A549 (cell line): ENCODE data around the gene GPC1. TPM values are rescaled to one million over a fixed set of nuclear protein-coding genes. Genes with fewer than 3 reads are reported as not detected.

Experiments used
- ATAC-seq, 2 experiments: fragments of 200-7000 bp in 1 of 2; fragments of >200 bp in 1 of 2; cut with Nextera tagmentation in 1 of 2; cut with Tn5 transposase in 1 of 2; 3 replicates each; pipeline versions ENCODE4 v1.8.0 to v1.9.1; 2018 to 2020; ENCODE audit warnings: mild to moderate bottlenecking in 1 of 2, moderate library complexity in 1 of 2
- CTCF ChIA-PET: fragments of 300-600 bp; sonication (Branson Sonifier 250); formaldehyde crosslinking; extraction: SDS; loops from one replicate; lab custom pipeline; 2021; ENCODE audit warnings: antibody characterized with exemption, inconsistent platforms; lab: Yijun Ruan, JAX
- POLR2A ChIA-PET: fragments of 350-600 bp; formaldehyde crosslinking; extraction: SDS; loops from one replicate; lab custom pipeline; 2021; ENCODE audit warnings: antibody characterized with exemption, inconsistent platforms; lab: Yijun Ruan, JAX
- DNase-seq, 2 experiments: peaks; one replicate each; pipeline versions ENCODE4 v3.0.0 to v3.0.0-alpha.2; 2011 to 2016; ENCODE audit warnings: low read depth in 1 of 2, low spot score in 1 of 2
- FAIRE-seq: peaks from 2 replicates; lab custom pipeline; 2011; peaks lifted over from hg19 to GRCh38; lab: Jason Lieb, UNC
- H3K27ac ChIP-seq, 2 experiments: fragments of >200 bp; sonication (Bioruptor Twin); formaldehyde crosslinking; 3 replicates each; pipeline ENCODE4 v1.5.1; 2016 to 2017
- H3K4me1 ChIP-seq: fragments of >200 bp; sonication (Bioruptor Twin); formaldehyde crosslinking; 3 replicates; pipeline ENCODE4 v1.6.1; 2016
- H3K4me2 ChIP-seq: fragments of >200 bp; sonication (Bioruptor Twin); formaldehyde crosslinking; 3 replicates; pipeline ENCODE4 v1.6.1; 2016
- H3K4me3 ChIP-seq: fragments of >200 bp; sonication (Bioruptor Twin); formaldehyde crosslinking; 3 replicates; pipeline ENCODE4 v1.5.1; 2016
- H3K9me3 ChIP-seq: fragments of >200 bp; sonication (Bioruptor Twin); formaldehyde crosslinking; 3 replicates; pipeline ENCODE4 v1.6.1; 2016
- CBX2 ChIP-seq: fragments of 200-600 bp; sonication (generic); IDR thresholded peaks from 2 replicates; pipeline ENCODE4 v1.6.1; 2016; ENCODE audit warnings: low read depth, mild to moderate bottlenecking, borderline replicate concordance
- CHD2 ChIP-seq: fragments of 150-350 bp; IDR thresholded peaks from 2 replicates; pipeline ENCODE4 v1.6.1; 2014; ENCODE audit warnings: low read length; ENCODE audit not compliant: partially characterized antibody
- CHD4 ChIP-seq: fragments of 200-600 bp; sonication (generic); IDR thresholded peaks from 2 replicates; pipeline ENCODE4 v1.6.1; 2016; ENCODE audit warnings: antibody characterized with exemption, mild to moderate bottlenecking, borderline replicate concordance
- EHF ChIP-seq: fragments of 250-450 bp; sonication (Bioruptor Pico); IDR thresholded peaks from 2 replicates; pipeline ENCODE4 v1.5.0; 2020; ENCODE audit warnings: mild to moderate bottlenecking
- EP300 ChIP-seq, 2 experiments: fragments of >200 bp; sonication (Bioruptor Twin); formaldehyde crosslinking; IDR thresholded peaks; 2 replicates in 1 of 2; 3 replicates in 1 of 2; pipeline ENCODE4 v1.6.1; 2016 to 2017
- ESRRA ChIP-seq: fragments of 150-350 bp; IDR thresholded peaks from 2 replicates; pipeline ENCODE4 v1.6.1; 2014; ENCODE audit warnings: mild to moderate bottlenecking, low read length, borderline replicate concordance
- FOSL2 ChIP-seq, 2 experiments: fragments of 450-650 bp in 1 of 2; fragments of >200 bp in 1 of 2; sonication (Bioruptor Twin) in 1 of 2; formaldehyde crosslinking; IDR thresholded peaks; 2 replicates each; pipeline versions ENCODE4 v1.5.0 to v1.6.1; 2016 to 2020; ENCODE audit warnings: mild to moderate bottlenecking in 1 of 2, moderate library complexity in 1 of 2
- FOXS1 ChIP-seq: fragments of 250-450 bp; sonication (Bioruptor Pico); IDR thresholded peaks from 2 replicates; pipeline ENCODE4 v1.5.0; 2020; ENCODE audit warnings: mild to moderate bottlenecking, moderate library complexity
- GATA3 ChIP-seq: IDR thresholded peaks from 2 replicates; pipeline ENCODE4 v1.6.1; 2012; ENCODE audit warnings: borderline replicate concordance
- HOXA7 ChIP-seq: fragments of 250-450 bp; sonication (Bioruptor Pico); IDR thresholded peaks from 2 replicates; pipeline ENCODE4 v1.5.0; 2020; ENCODE audit warnings: mild to moderate bottlenecking, moderate library complexity
- HOXB5 ChIP-seq: fragments of 250-450 bp; sonication (Bioruptor Pico); IDR thresholded peaks from 2 replicates; pipeline ENCODE4 v1.5.0; 2020; ENCODE audit warnings: mild to moderate bottlenecking, moderate library complexity
- JUN ChIP-seq, 2 experiments: fragments of >200 bp; sonication (Bioruptor Twin); formaldehyde crosslinking; IDR thresholded peaks; 2 replicates in 1 of 2; 3 replicates in 1 of 2; pipeline ENCODE4 v1.6.1; 2016 to 2017
- MYC ChIP-seq: IDR thresholded peaks from 2 replicates; pipeline ENCODE4 v1.6.1; 2012; ENCODE audit warnings: mild to moderate bottlenecking, inconsistent platforms, low read length, improper control_type of control experiment, borderline replicate concordance
- NR3C1 ChIP-seq: fragments of >200 bp; sonication (Bioruptor Twin); formaldehyde crosslinking; IDR thresholded peaks from 3 replicates; pipeline ENCODE4 v1.6.1; 2017
- POLR2AphosphoS2 ChIP-seq: conservative IDR thresholded peaks from 2 replicates; pipeline ENCODE4 v1.6.1; 2012; ENCODE audit warnings: low read length, improper control_type of control experiment, inconsistent platforms
- RAD21 ChIP-seq, 2 experiments: fragments of >200 bp in 1 of 2; sonication (Bioruptor Twin) in 1 of 2; formaldehyde crosslinking in 1 of 2; IDR thresholded peaks in 1 of 2; conservative IDR thresholded peaks in 1 of 2; 2 replicates in 1 of 2; 3 replicates in 1 of 2; pipeline ENCODE4 v1.6.1; 2012 to 2018; ENCODE audit warnings: inconsistent platforms in 1 of 2
- RCOR1 ChIP-seq: fragments of 150-350 bp; IDR thresholded peaks from 2 replicates; pipeline ENCODE4 v1.6.1; 2014; ENCODE audit warnings: antibody characterized with exemption, low read length, low read depth
- SMC3 ChIP-seq: fragments of >200 bp; sonication (Bioruptor Twin); formaldehyde crosslinking; IDR thresholded peaks from 3 replicates; pipeline ENCODE4 v1.6.1; 2018; ENCODE audit warnings: inconsistent platforms
- TFCP2L1 ChIP-seq: fragments of 250-450 bp; sonication (Bioruptor Pico); IDR thresholded peaks from 2 replicates; pipeline ENCODE4 v1.5.0; 2021; ENCODE audit warnings: mild to moderate bottlenecking
- ZC3H11A ChIP-seq: fragments of 450-650 bp; IDR thresholded peaks from 2 replicates; pipeline ENCODE4 v1.6.1; 2014; ENCODE audit warnings: antibody characterized with exemption, mild to moderate bottlenecking
- ZSCAN20 ChIP-seq: fragments of 250-450 bp; sonication (Bioruptor Pico); IDR thresholded peaks from 2 replicates; pipeline ENCODE4 v1.8.0; 2022; ENCODE audit warnings: mild to moderate bottlenecking, moderate library complexity
- WGBS: methylation state at CpG from one replicate; pipeline ENCODE4 v1.1.6; 2017; ENCODE audit errors: missing lambda C conversion rate; 5-methylcytosine and 5-hydroxymethylcytosine counted together
- polyA plus RNA-seq, 4 experiments: library from polyadenylated mRNA; depleted of rRNA in 3 of 4; stranded (reverse); fragments of >200 nt; fragmentation: RNase III in 1 of 4; extraction: RNeasy Plus Mini Kit Qiagen cat#74134 plus additional on column Dnase treatment in 1 of 4; gene quantifications; 2 replicates in 3 of 4; 3 replicates in 1 of 4; pipeline ENCODE4 v1.2.3, GENCODE V29; 2011 to 2017
- TF ChIP-seq, protein P1 (sequence below): fragments of 450-650 bp; IDR thresholded peaks from 2 replicates; pipeline ENCODE4 v1.6.1; 2014; ENCODE audit warnings: antibody characterized with exemption
- TF ChIP-seq, protein P2 (sequence below): IDR thresholded peaks from 2 replicates; pipeline ENCODE4 v1.6.1; 2012
- TF ChIP-seq, protein P3 (sequence below): IDR thresholded peaks from 2 replicates; pipeline ENCODE4 v1.6.1; 2012; ENCODE audit warnings: low read depth, borderline replicate concordance

Gene GPC1
- polyA plus RNA-seq, 2 of the 4 experiments (the other 2 are of a cell fraction): 19.8 to 97.7 TPM

DNA sequence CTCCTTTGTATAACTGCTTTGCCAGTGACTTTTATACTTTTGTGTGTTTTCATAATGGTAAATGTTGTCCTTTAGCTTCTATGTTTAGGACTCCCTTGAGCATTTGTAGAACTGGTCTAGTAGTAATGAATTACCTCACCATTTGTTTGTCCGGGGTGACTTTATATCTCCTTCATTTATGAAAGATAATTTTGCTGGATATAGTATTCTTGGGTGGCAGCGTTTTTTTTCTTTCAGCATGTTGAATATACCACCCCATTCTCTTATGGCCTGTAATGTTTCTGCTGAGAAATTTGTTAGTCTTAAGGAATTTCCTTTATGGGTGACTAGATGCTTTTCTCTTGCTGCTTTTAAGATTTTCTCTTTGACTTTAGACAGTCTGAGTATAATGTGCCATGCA is 56.0 kb downstream of the GPC1 start:
- Histone ChIP-seq H3K4me1 (no peaks in the 10 kb centered on the region), H3K4me2 (no peak overlapping the region), H3K27ac (no peak overlapping the region), H3K4me3 (no peak overlapping the region), H3K9me3 (peaks cover 60% of the 10 kb centered on the region)
- TF ChIP-seq, protein P1, sequence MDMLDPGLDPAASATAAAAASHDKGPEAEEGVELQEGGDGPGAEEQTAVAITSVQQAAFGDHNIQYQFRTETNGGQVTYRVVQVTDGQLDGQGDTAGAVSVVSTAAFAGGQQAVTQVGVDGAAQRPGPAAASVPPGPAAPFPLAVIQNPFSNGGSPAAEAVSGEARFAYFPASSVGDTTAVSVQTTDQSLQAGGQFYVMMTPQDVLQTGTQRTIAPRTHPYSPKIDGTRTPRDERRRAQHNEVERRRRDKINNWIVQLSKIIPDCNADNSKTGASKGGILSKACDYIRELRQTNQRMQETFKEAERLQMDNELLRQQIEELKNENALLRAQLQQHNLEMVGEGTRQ: no peak
- TF ChIP-seq CBX2 (no peak), HOXB5 (no peak), HOXA7 (CRISPR knock-in tag) (no peak), GATA3 (no peak), CHD2 (no peak), CHD4 (no peak), FOSL2 (IDR thresholded peaks at IDR 0.05) (no peak), FOSL2 (CRISPR knock-in tag; IDR thresholded peaks at IDR 0.05) (no peak), NR3C1 (no peak)
- TF ChIP-seq, protein P2, sequence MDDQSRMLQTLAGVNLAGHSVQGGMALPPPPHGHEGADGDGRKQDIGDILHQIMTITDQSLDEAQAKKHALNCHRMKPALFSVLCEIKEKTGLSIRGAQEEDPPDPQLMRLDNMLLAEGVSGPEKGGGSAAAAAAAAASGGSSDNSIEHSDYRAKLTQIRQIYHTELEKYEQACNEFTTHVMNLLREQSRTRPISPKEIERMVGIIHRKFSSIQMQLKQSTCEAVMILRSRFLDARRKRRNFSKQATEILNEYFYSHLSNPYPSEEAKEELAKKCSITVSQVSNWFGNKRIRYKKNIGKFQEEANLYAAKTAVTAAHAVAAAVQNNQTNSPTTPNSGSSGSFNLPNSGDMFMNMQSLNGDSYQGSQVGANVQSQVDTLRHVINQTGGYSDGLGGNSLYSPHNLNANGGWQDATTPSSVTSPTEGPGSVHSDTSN: no peak
- TF ChIP-seq, protein P3, sequence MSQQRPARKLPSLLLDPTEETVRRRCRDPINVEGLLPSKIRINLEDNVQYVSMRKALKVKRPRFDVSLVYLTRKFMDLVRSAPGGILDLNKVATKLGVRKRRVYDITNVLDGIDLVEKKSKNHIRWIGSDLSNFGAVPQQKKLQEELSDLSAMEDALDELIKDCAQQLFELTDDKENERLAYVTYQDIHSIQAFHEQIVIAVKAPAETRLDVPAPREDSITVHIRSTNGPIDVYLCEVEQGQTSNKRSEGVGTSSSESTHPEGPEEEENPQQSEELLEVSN: no peak
- ATAC-seq (no peak), DNase-seq (no peak), FAIRE-seq (no peak)
- POLR2A ChIA-PET: no interaction called here
- CTCF ChIA-PET: no interaction called here
- 91% methylated on average over 2 of the region's 2 CpGs for WGBS

DNA sequence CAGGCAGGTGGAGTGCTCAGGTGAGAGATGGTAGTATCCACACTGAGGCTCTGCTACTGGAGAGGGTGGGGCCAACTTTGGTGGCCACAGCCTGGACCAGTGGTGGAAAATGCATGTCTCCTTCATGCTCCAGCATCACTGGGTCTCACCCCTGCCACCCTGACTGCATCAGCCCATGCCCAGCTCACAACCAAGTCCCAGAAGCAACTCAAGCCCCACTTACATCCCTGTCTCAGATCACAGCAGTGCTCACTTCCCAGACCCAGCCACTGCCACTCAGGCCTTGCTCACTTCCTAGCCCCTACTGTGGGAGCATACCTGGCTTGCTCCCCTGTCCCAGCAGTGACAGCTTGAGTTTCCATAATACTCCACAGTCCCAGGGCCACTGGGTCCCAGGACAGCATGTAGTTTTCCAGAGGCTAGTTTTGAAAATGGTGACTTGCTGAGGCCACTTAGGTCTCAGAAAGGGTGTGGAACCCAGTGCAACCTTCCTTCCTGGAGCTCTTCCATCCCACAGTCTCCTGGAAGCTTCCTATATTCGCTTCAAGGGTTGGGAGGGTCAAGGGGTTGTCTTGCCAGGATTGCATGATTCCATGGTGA is 58.8 kb downstream of the GPC1 start:
- Histone ChIP-seq H3K4me2 (no peak overlapping the region), H3K4me1 (no peaks in the 10 kb centered on the region), H3K9me3 (peaks cover 47% of the 10 kb centered on the region), H3K4me3 (no peak overlapping the region), H3K27ac (no peak overlapping the region)
- DNase-seq: no peak
- ATAC-seq: no peak
- POLR2A ChIA-PET: no interaction called here
- CTCF ChIA-PET: no interaction called here
- WGBS: 78% methylated on average over 1 of the region's 1 CpG
- no peak for FAIRE-seq
- TF ChIP-seq ZSCAN20 (CRISPR knock-in tag) (no peak), ESRRA (no peak), ZC3H11A (no peak), TFCP2L1 (CRISPR knock-in tag) (no peak), FOXS1 (CRISPR knock-in tag) (no peak), POLR2AphosphoS2 (no peak), JUN (IDR thresholded peaks at IDR 0.05) (no peak), EHF (CRISPR knock-in tag) (no peak), CHD4 (no peak), RCOR1 (no peak), HOXB5 (no peak), RAD21 (conservative IDR thresholded peaks at IDR 0.05 in 1 of 2, IDR thresholded peaks at IDR 0.05 in 1 of 2) (no peak), MYC (no peak), SMC3 (no peak), EP300 (IDR thresholded peaks at IDR 0.05) (no peak)
